ENCODE data around the gene TFDP3. TPM values are rescaled to one million over a fixed set of nuclear protein-coding genes. Genes with fewer than 3 reads are reported as not detected.

The TFDP3 gene
- total and polyA plus RNA-seq, 4 donors: not detected

DNA sequence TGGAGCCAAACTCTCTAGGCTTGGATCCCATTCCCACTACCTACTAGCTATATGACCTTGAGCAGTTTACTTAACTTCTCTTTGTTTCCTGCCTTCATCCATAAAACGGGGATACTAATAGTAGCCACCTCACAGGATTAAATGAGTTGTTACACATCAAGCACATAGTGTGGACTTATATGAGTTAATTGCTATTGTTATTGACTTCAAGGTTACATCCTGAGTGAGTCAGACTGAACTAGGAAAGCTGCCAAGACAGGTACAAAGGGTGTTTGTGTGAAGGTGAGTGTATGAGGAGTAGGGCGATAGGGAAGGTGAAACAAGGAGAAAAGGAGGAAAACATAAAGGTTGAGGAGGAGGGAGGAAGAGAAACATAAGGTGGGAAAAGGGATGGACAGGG lies 32.2 kb downstream of the TFDP3 start:
- no peak for DNase-seq (ENCODE audit: low spot score)
- WGBS: 75% methylated on average over 2 of the region's 2 CpGs
- Histone ChIP-seq H3K27ac (ENCODE audit: low read depth in 1 of 2, low read length in 2 of 2) (no peak overlapping the region), H3K36me3 (ENCODE audit: control insufficient read depth in 4 of 4, insufficient read depth in 3 of 4, low read depth in 1 of 4, low read length in 3 of 4) (no peaks in the 10 kb centered on the region), H3K4me1 (ENCODE audit: control insufficient read depth in 4 of 4, insufficient read depth in 4 of 4, low read length in 3 of 4) (no peaks in the 10 kb centered on the region), H3K27me3 (ENCODE audit: control insufficient read depth in 4 of 4, insufficient read depth in 4 of 4, low read length in 3 of 4) (no peaks in the 10 kb centered on the region), H3K4me3 (ENCODE audit: low read depth in 1 of 3, low read length in 3 of 3) (no peak overlapping the region), H3K9ac (ENCODE audit: low read depth in 1 of 2, low read length in 2 of 2) (no peak overlapping the region), H3K9me3 (ENCODE audit: control insufficient read depth in 4 of 4, low read length in 3 of 4) (no peaks in the 10 kb centered on the region)
- TF ChIP-seq RAD21 (IDR thresholded peaks at IDR 0.05): no peak
- TF ChIP-seq YY1 (IDR thresholded peaks at IDR 0.05): no peak
- TF ChIP-seq HNF4A (conservative IDR thresholded peaks at IDR 0.05): no peak
- TF ChIP-seq TAF1 (conservative IDR thresholded peaks at IDR 0.05): no peak
- TF ChIP-seq RXRA (IDR thresholded peaks at IDR 0.05): no peak
- TF ChIP-seq HNF4G (IDR thresholded peaks at IDR 0.05): no peak
- TF ChIP-seq EGR1 (IDR thresholded peaks at IDR 0.05; ENCODE audit: low read depth in 2 of 2): no peak
- TF ChIP-seq GABPA (IDR thresholded peaks at IDR 0.05 in 1 of 2, conservative IDR thresholded peaks at IDR 0.05 in 1 of 2): no peak
- no peak for TF ChIP-seq FOXA2 (IDR thresholded peaks at IDR 0.05)
- TF ChIP-seq, protein P1, sequence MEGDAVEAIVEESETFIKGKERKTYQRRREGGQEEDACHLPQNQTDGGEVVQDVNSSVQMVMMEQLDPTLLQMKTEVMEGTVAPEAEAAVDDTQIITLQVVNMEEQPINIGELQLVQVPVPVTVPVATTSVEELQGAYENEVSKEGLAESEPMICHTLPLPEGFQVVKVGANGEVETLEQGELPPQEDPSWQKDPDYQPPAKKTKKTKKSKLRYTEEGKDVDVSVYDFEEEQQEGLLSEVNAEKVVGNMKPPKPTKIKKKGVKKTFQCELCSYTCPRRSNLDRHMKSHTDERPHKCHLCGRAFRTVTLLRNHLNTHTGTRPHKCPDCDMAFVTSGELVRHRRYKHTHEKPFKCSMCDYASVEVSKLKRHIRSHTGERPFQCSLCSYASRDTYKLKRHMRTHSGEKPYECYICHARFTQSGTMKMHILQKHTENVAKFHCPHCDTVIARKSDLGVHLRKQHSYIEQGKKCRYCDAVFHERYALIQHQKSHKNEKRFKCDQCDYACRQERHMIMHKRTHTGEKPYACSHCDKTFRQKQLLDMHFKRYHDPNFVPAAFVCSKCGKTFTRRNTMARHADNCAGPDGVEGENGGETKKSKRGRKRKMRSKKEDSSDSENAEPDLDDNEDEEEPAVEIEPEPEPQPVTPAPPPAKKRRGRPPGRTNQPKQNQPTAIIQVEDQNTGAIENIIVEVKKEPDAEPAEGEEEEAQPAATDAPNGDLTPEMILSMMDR (IDR thresholded peaks at IDR 0.05; ENCODE audit: low read depth, low read length, missing input control): no peak
- TF ChIP-seq JUND (IDR thresholded peaks at IDR 0.05): no peak
- TF ChIP-seq NR2F2 (IDR thresholded peaks at IDR 0.05): no peak
- TF ChIP-seq SP1 (IDR thresholded peaks at IDR 0.05): no peak
- TF ChIP-seq, protein P2, sequence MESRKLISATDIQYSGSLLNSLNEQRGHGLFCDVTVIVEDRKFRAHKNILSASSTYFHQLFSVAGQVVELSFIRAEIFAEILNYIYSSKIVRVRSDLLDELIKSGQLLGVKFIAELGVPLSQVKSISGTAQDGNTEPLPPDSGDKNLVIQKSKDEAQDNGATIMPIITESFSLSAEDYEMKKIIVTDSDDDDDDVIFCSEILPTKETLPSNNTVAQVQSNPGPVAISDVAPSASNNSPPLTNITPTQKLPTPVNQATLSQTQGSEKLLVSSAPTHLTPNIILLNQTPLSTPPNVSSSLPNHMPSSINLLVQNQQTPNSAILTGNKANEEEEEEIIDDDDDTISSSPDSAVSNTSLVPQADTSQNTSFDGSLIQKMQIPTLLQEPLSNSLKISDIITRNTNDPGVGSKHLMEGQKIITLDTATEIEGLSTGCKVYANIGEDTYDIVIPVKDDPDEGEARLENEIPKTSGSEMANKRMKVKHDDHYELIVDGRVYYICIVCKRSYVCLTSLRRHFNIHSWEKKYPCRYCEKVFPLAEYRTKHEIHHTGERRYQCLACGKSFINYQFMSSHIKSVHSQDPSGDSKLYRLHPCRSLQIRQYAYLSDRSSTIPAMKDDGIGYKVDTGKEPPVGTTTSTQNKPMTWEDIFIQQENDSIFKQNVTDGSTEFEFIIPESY (IDR thresholded peaks at IDR 0.05): no peak
- TF ChIP-seq, protein P3, sequence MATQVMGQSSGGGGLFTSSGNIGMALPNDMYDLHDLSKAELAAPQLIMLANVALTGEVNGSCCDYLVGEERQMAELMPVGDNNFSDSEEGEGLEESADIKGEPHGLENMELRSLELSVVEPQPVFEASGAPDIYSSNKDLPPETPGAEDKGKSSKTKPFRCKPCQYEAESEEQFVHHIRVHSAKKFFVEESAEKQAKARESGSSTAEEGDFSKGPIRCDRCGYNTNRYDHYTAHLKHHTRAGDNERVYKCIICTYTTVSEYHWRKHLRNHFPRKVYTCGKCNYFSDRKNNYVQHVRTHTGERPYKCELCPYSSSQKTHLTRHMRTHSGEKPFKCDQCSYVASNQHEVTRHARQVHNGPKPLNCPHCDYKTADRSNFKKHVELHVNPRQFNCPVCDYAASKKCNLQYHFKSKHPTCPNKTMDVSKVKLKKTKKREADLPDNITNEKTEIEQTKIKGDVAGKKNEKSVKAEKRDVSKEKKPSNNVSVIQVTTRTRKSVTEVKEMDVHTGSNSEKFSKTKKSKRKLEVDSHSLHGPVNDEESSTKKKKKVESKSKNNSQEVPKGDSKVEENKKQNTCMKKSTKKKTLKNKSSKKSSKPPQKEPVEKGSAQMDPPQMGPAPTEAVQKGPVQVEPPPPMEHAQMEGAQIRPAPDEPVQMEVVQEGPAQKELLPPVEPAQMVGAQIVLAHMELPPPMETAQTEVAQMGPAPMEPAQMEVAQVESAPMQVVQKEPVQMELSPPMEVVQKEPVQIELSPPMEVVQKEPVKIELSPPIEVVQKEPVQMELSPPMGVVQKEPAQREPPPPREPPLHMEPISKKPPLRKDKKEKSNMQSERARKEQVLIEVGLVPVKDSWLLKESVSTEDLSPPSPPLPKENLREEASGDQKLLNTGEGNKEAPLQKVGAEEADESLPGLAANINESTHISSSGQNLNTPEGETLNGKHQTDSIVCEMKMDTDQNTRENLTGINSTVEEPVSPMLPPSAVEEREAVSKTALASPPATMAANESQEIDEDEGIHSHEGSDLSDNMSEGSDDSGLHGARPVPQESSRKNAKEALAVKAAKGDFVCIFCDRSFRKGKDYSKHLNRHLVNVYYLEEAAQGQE (IDR thresholded peaks at IDR 0.05): no peak
- no peak for TF ChIP-seq FOXA1 (IDR thresholded peaks at IDR 0.05)

DNA sequence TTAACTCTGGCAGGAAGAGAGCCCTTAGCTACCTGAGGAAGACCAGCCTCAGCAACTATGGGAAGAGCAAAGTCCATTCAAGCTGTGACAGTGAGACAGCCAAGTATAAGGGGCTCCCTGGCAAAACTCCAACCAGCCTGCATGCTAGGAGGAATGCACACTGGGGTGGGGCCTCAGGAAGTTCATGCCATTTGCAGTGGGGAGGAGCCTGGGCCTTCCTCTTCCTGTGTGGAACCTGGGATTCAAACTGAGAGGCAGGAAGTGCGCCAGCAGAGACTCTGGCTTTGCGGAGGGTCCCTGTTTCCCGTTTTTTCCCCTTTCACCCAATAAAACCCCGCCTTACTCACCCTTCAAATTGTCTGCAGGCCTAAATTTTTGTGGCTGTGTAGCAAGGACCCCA lies 33.0 kb downstream of the TFDP3 start:
- no peaks in the 10 kb centered on the region for H3K27me3 ChIP-seq (ENCODE audit: control insufficient read depth in 4 of 4, insufficient read depth in 4 of 4, low read length in 3 of 4)
- 87% methylated on average over 4 of the region's 4 CpGs for WGBS
- no peaks in the 10 kb centered on the region for H3K9me3 ChIP-seq (ENCODE audit: control insufficient read depth in 4 of 4, low read length in 3 of 4)
- H3K4me3 ChIP-seq (ENCODE audit: low read depth in 1 of 3, low read length in 3 of 3): no peak overlapping the region
- no peak for DNase-seq (ENCODE audit: low spot score)
- H3K27ac ChIP-seq (ENCODE audit: low read depth in 1 of 2, low read length in 2 of 2): no peak overlapping the region
- no peak for TF ChIP-seq FOXA1 (IDR thresholded peaks at IDR 0.05)
- H3K4me1 ChIP-seq (ENCODE audit: control insufficient read depth in 4 of 4, insufficient read depth in 4 of 4, low read length in 3 of 4): no peaks in the 10 kb centered on the region
- H3K36me3 ChIP-seq (ENCODE audit: control insufficient read depth in 4 of 4, insufficient read depth in 3 of 4, low read depth in 1 of 4, low read length in 3 of 4): no peaks in the 10 kb centered on the region
- H3K9ac ChIP-seq (ENCODE audit: low read depth in 1 of 2, low read length in 2 of 2): no peak overlapping the region
